GM13977 (cell line): ENCODE results near the gene DCTN2.

Experiments used
- DNase-seq: peaks from one replicate; pipeline ENCODE4 v3.0.0; 2012; ENCODE audit warnings: low spot score
- in situ Hi-C: fragments of 300-500 bp; cut with MboI; formaldehyde crosslinking; loops from one replicate; pipeline ENCODE4 v1.12.0; 2022; ENCODE audit warnings: low sequenced_read_pairs, low pct_unique_long_range_greater_than_20kb, mixed read lengths, inconsistent platforms; ENCODE audit not compliant: unreplicated experiment
- TF ChIP-seq, protein P1 (sequence below): IDR thresholded peaks from 2 replicates; pipeline ENCODE4 v1.5.1; 2012; ENCODE audit warnings: mild to moderate bottlenecking, control low read depth; ENCODE audit not compliant: insufficient read depth; ENCODE audit errors: extremely low read depth, missing control alignments

DCTN2 gene

DNA sequence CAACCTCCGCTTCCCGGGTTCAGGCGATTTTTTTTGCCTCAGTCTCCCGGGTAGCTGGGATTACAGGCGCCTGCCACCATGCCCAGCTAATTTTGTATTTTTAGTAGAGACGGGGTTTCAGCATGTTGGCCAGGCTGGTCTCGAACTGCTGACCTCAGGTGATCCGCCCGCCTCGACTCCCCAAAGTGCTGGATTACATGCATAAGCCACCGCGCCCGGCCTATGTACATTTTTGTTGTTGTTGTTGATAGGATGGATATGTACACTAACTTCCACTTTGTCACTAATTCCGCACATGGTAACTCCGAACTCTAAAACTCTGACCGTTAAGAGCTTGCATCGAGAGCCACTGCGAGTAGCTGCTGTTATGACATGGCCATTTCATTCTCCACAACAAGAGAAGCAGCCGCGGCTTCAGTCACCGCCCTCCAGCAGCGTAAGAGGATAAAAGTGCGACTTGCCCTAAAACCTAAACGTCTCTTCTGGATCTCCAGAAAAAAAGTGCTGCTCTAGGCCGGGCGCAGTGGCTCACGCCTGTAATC, 59.9 kb downstream of the DCTN2 start:
- TF ChIP-seq, protein P1, sequence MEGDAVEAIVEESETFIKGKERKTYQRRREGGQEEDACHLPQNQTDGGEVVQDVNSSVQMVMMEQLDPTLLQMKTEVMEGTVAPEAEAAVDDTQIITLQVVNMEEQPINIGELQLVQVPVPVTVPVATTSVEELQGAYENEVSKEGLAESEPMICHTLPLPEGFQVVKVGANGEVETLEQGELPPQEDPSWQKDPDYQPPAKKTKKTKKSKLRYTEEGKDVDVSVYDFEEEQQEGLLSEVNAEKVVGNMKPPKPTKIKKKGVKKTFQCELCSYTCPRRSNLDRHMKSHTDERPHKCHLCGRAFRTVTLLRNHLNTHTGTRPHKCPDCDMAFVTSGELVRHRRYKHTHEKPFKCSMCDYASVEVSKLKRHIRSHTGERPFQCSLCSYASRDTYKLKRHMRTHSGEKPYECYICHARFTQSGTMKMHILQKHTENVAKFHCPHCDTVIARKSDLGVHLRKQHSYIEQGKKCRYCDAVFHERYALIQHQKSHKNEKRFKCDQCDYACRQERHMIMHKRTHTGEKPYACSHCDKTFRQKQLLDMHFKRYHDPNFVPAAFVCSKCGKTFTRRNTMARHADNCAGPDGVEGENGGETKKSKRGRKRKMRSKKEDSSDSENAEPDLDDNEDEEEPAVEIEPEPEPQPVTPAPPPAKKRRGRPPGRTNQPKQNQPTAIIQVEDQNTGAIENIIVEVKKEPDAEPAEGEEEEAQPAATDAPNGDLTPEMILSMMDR = no peak
- no peak for DNase-seq
- in situ Hi-C loops = no loop called here

DNA sequence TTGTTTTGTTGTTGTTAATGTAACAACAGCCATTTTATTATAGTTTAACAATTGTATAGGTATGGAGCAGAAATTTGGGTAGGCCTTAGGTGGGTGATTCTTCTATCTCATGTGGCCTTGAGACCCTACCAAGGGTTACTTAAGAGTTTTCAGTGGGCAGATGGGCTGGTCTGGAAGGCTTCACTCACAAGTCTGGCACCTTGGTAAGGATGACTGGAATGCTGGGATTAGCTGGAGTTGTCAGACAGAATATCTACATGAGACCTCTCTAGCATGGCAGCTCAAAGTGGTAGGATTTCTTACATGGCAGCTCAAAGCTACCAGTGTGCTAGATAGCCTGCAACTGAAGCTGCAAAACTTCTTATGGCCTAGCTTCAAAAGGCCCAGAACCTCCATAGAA, 61.3 kb downstream of the DCTN2 start:
- TF ChIP-seq, protein P1 = no peak
- in situ Hi-C loops = no loop called here
- no peak for DNase-seq

DNA sequence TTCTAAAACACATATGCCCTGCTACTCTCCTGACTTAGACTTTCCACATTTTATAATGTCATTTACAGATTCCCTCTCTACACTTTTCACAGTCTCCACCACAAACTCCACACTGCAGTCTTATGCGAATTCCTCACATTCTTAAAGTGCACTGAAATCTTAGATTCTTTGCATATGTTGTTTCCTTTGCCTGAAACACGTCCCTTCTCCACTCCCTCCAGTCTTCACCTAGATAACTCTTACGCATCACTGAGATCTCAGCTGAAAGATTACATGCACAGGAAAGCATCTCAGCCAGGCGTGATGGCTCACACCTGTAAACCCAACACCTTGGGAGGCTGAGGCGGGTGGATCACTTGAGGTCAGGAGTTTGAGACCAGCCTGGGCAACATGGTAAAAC, 63.5 kb downstream of the DCTN2 start:
- in situ Hi-C loops = no loop called here
- TF ChIP-seq, protein P1 = no peak
- no peak for DNase-seq

DNA sequence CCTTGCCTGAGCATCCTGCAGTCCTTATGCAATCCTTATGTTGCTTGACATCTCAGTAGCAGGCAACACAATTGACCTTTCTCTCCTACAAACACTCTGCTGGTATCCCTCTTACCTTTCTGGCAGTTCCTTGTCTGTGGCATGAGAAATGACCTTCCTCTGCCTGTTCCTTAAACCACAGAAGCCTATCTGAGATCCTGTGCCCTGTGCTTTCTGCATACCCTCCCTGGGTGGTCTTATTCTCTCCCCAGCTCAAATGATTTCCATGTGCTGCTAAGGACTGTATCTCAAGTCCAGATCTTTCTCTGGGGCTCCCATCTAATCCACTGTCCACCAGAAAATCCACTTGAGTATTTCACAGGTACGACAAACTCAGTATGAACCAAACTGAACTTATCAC, 65.3 kb downstream of the DCTN2 start:
- TF ChIP-seq, protein P1 = no peak
- no peak for DNase-seq
- in situ Hi-C loops = no loop called here
